Measurements from ENCODE around the gene TRAPPC12. TPM values are rescaled to one million over a fixed set of nuclear protein-coding genes. Genes with fewer than 3 reads are reported as not detected.

TRAPPC12 gene
- total and polyA plus RNA-seq, 12 donors, result 71.9 to 256 (median 89.6) TPM

DNA sequence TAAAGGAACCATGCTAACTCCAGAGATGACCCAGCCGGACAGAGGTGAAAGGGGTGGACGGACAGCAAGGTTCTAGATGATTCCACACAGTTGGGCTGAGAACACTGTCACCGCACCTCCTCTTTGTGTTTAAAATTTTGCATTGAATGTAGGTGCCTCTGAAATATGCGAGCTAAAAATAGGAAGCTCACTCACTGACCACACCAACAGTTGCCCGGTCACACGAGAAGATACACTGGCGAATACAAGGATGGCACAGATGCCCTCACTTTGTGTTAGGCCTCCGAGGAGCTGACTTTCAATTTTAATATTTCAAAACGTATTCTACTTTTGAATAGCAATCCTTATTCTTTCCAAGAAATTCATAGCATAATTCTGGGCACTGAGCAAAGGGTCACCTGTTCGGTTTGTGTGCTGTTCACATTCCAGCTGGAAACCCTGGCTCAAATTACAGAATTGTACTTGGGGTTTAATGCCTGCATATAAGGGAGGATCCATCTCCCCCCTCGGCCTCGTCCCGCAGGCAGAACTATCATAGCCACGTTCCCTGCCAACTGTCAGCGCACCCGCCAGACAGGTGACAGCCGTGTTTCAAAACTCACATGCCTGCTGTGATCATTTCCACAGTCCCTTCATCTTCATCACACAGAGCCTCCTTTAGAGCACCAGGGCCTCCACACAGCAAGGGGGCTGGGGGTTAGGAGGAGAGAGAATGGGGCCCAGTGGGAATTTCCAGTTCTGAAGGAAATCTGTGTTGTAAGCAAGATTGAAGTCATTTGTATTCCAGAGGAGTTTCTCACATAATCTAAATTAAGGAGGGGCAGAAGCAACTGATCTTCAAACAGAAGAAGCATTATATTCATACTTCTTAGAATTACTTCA, 91.6 kb downstream of the TRAPPC12 start:
- Histone ChIP-seq H3K9me3 (no peaks in the 10 kb centered on the region), H3K27ac (peak overlapping the region; percentile 70 to 87 (median 77)), H3K4me1 (peaks cover 14 to 54% (median 50%) of the 10 kb centered on the region in 9 donors), H3K4me3 (no peak overlapping the region), H3K36me3 (peaks cover 0 to 96% (median 27%) of the 10 kb centered on the region in 9 donors), H3K27me3 (no peaks in the 10 kb centered on the region)
- ATAC-seq (peak in 5 of 8 donors; percentile 32 to 55 (median 40)), DNase-seq (no peak)
- TF ChIP-seq, protein P1, sequence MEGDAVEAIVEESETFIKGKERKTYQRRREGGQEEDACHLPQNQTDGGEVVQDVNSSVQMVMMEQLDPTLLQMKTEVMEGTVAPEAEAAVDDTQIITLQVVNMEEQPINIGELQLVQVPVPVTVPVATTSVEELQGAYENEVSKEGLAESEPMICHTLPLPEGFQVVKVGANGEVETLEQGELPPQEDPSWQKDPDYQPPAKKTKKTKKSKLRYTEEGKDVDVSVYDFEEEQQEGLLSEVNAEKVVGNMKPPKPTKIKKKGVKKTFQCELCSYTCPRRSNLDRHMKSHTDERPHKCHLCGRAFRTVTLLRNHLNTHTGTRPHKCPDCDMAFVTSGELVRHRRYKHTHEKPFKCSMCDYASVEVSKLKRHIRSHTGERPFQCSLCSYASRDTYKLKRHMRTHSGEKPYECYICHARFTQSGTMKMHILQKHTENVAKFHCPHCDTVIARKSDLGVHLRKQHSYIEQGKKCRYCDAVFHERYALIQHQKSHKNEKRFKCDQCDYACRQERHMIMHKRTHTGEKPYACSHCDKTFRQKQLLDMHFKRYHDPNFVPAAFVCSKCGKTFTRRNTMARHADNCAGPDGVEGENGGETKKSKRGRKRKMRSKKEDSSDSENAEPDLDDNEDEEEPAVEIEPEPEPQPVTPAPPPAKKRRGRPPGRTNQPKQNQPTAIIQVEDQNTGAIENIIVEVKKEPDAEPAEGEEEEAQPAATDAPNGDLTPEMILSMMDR (IDR thresholded peaks at IDR 0.05), result no peak
- WGBS, 2 donors, result 52 to 59% methylated on average over 17 of the region's 17 CpGs
- intact Hi-C loops (cut with DNase I), result loop anchor here in 2 of 10 donors (5.0 kb wide), 1 partner anchor 46 kb away; the partner anchor contains the start of gene ADI1 (in 2 of the 2)

DNA sequence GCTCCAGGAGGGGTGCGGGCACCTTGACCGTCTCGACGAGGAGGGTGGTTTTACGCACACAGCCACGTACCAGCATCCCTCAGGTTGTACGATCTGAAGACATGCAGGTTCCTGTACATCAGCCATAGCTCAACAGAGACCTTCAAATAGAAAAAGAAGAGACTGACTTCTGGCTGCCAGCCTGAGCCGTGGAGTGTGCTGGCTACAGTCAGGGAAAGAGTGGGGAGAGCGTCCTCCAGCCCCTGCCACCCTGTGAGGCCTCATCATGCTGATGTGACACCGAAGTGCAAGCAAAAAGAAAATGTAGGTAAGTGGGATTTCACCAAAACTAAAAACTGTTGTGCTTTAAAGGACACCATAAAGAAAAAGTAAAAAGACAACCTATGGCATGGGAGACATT, 92.8 kb downstream of the TRAPPC12 start:
- DNase-seq (no peak), ATAC-seq (peak in 1 of 8 donors; percentile 25)

DNA sequence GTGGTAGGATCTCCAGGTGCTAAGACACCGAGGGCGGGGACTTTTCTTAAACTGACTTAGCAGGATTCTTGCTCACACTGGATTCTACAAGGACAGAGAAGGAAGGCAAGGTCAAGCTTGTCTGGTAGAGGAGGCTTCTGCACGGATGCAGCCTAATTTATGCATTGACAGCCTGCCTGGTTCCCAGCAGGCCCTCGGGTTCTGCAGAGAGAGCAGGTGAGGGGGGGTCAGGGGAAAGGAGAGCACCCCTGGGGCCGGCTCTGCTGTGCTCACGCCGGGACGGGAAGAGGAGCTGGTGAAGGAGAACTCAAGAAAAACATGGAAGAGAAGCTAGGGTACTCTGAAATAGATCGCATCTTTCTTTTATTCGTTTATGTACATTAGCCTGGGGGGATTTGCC, 93.5 kb downstream of the TRAPPC12 start:
- H3K4me3 ChIP-seq, result no peak overlapping the region
- no peaks in the 10 kb centered on the region for H3K27me3 ChIP-seq
- intact Hi-C loops (cut with DNase I), result loop anchor here in 2 of 10 donors (5.0 kb wide), 1 partner anchor 44 kb away; the partner anchor contains the start of gene ADI1 (in 2 of the 2)
- TF ChIP-seq, protein P1 (IDR thresholded peaks at IDR 0.05), result no peak
- 54 to 73% methylated on average over 10 of the region's 10 CpGs for WGBS, 2 donors
- H3K9me3 ChIP-seq, result no peaks in the 10 kb centered on the region
- H3K4me1 ChIP-seq, result peaks cover 14 to 45% (median 42%) of the 10 kb centered on the region in 9 donors
- H3K27ac ChIP-seq, result peak overlapping the region in 8 of 10 donors; percentile 75 to 87 (median 77)
- H3K36me3 ChIP-seq, result peaks cover 0 to 96% (median 13%) of the 10 kb centered on the region in 9 donors
- ATAC-seq, result peak in 2 of 8 donors; percentile 24
- DNase-seq, result no peak

More for the DNA sequence above, 92.8 kb downstream of the TRAPPC12 start:
- peaks cover 14 to 45% (median 42%) of the 10 kb centered on the region in 9 donors for H3K4me1 ChIP-seq
- intact Hi-C loops (cut with DNase I), result loop anchor here in 2 of 10 donors (5.0 kb wide), 1 partner anchor 45 kb away; the partner anchor contains the start of gene ADI1 (in 2 of the 2)
- TF ChIP-seq, protein P1 (IDR thresholded peaks at IDR 0.05), result no peak
- H3K36me3 ChIP-seq, result peaks cover 0 to 96% (median 20%) of the 10 kb centered on the region in 9 donors
- no peaks in the 10 kb centered on the region for H3K27me3 ChIP-seq
- no peak overlapping the region for H3K4me3 ChIP-seq
- 75 to 80% methylated on average over 10 of the region's 10 CpGs for WGBS, 2 donors
- H3K9me3 ChIP-seq, result no peaks in the 10 kb centered on the region
- peak overlapping the region in 9 of 10 donors; percentile 75 to 87 (median 78) for H3K27ac ChIP-seq

DNA sequence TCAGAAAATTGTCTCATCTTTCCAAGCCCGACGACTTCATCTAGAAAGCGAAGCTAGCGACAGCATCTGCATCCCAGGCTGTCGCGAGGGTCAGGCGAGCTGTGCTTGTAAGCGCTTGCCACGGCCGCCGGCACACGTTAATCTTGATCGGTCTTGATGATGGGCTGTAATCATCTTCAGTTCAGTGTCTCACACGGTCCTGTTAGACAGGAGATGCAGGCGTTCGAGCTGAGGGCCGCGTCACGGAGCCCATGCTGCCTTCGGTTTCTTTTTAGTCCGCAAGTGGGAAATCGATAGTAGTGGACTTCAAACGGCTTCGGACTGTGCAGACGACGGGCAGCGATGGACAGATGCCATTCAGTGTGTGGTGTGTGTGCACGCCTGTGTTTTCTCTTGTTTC, 96.3 kb downstream of the TRAPPC12 start:
- no peak overlapping the region for H3K4me3 ChIP-seq
- H3K27ac ChIP-seq, result no peak overlapping the region
- intact Hi-C loops (cut with DNase I), result no loop called here
- DNase-seq (no peak), ATAC-seq (no peak)
- peaks cover 4 to 27% (median 21%) of the 10 kb centered on the region in 9 donors for H3K4me1 ChIP-seq
- H3K27me3 ChIP-seq, result no peaks in the 10 kb centered on the region
- H3K36me3 ChIP-seq, result peaks cover 0 to 97% (median 13%) of the 10 kb centered on the region in 9 donors
- TF ChIP-seq, protein P1 (IDR thresholded peaks at IDR 0.05), result no peak
- 92 to 93% methylated on average over 28 of the region's 28 CpGs for WGBS, 2 donors
- H3K9me3 ChIP-seq, result no peaks in the 10 kb centered on the region

All from heart right ventricle (tissue), 16 donors.